HK-2 (cell line): ENCODE data around the gene ZRANB2.

Source experiments
- DNase-seq: peaks from one replicate; pipeline ENCODE4 v3.0.0-alpha.2; 2018; ENCODE audit not compliant: unreplicated experiment

Gene ZRANB2

GRCh38 chr1:71080739-71081696 is at the start of gene ZRANB2:
ZRANB2 (minus strand) TSS chr1:71081035; CDS start chr1:71080995, 40 bp downstream.
- DNase-seq, result peak; percentile 86

GRCh38 chr1:71128060-71128459 is 47.2 kb upstream of the ZRANB2 start:
- DNase-seq, result no peak

GRCh38 chr1:71118086-71118485 is 37.3 kb upstream of the ZRANB2 start:
- DNase-seq, result no peak

- no peak for DNase-seq
Measured at GRCh38 chr1:71116729-71117128, 35.9 kb upstream of the ZRANB2 start.

GRCh38 chr1:71106658-71107322 is 26.0 kb upstream of the ZRANB2 start:
- no peak for DNase-seq

- DNase-seq, result no peak
Measured at GRCh38 chr1:71104417-71104816, 23.6 kb upstream of the ZRANB2 start.

- no peak for DNase-seq
Measured at GRCh38 chr1:71101839-71102376, 21.1 kb upstream of the ZRANB2 start.

GRCh38 chr1:71097428-71097827 is 16.6 kb upstream of the ZRANB2 start:
- DNase-seq, result no peak

- no peak for DNase-seq
Measured at GRCh38 chr1:71094913-71095312, 14.1 kb upstream of the ZRANB2 start.

- no peak for DNase-seq
Measured at GRCh38 chr1:71093938-71094337, 13.1 kb upstream of the ZRANB2 start.

- no peak for DNase-seq
Measured at GRCh38 chr1:71089536-71090270, 8.9 kb upstream of the ZRANB2 start.

- no peak for DNase-seq
Measured at GRCh38 chr1:71088645-71089287, 7.9 kb upstream of the ZRANB2 start.

- no peak for DNase-seq
Measured at GRCh38 chr1:71087713-71088112, 6.9 kb upstream of the ZRANB2 start.

GRCh38 chr1:71087060-71087459 is 6.2 kb upstream of the ZRANB2 start:
- no peak for DNase-seq

- DNase-seq, result no peak
Measured at GRCh38 chr1:71086331-71086730, 5.5 kb upstream of the ZRANB2 start.

- DNase-seq, result no peak
Measured at GRCh38 chr1:71083271-71083670, 2.4 kb upstream of the ZRANB2 start.

- peak; percentile 12 for DNase-seq
Measured at GRCh38 chr1:71081697-71082080, 854 bp upstream of the ZRANB2 start.

GRCh38 chr1:71080230-71080738 is 551 bp downstream of the ZRANB2 start:
- no peak for DNase-seq

GRCh38 chr1:71074681-71075080 is 6.2 kb downstream of the ZRANB2 start:
- DNase-seq, result no peak

GRCh38 chr1:71072273-71072672 is 8.6 kb downstream of the ZRANB2 start:
- DNase-seq, result no peak

GRCh38 chr1:71071720-71072119 is 9.1 kb downstream of the ZRANB2 start:
- DNase-seq, result no peak
